Measurements from ENCODE around the gene PHC3. TPM values are rescaled to one million over a fixed set of nuclear protein-coding genes. Genes with fewer than 3 reads are reported as not detected.

The PHC3 gene
- polyA plus RNA-seq, 1 donor (not counting 4 experiments of a cell fraction or from before 2014, with no cell fraction given) = 32.2 TPM

GRCh38 chr3:170111147-170111771 lies 70.3 kb downstream of the PHC3 start:
- dilution Hi-C loops (cut with MboI; ENCODE audit: extremely low pct_ligation_motif_present, low sequenced_read_pairs) = no loop called here

GRCh38 chr3:170109579-170110293 lies 71.8 kb downstream of the PHC3 start:
- no peak for TF ChIP-seq EZH2 (IDR thresholded peaks at IDR 0.05; ENCODE audit: low read length)
- TF ChIP-seq CTCF (optimal IDR thresholded peaks at IDR 0.05 in 1 of 3, IDR thresholded peaks at IDR 0.05 in 1 of 3, conservative IDR thresholded peaks at IDR 0.05 in 1 of 3; ENCODE audit: extremely low read depth in 1 of 3, insufficient read depth in 2 of 3, low read length in 3 of 3) = no peak
- FAIRE-seq = no peak
- Histone ChIP-seq H3K27ac (ENCODE audit: control insufficient read depth, insufficient read depth, low read length) (no peak overlapping the region), H3K4me2 (ENCODE audit: control insufficient read depth, extremely low read depth, insufficient read depth, low read depth, low read length) (no peak overlapping the region), H3K9ac (ENCODE audit: control insufficient read depth, extremely low read depth, insufficient read depth, low read length) (no peak overlapping the region), H2AFZ (ENCODE audit: control insufficient read depth, low read length) (no peak overlapping the region), H4K20me1 (ENCODE audit: control insufficient read depth, extremely low read depth, insufficient read depth, low read length) (no peaks in the 10 kb centered on the region), H3K36me3 (ENCODE audit: control insufficient read depth in 2 of 2, extremely low read depth in 1 of 2, insufficient read depth in 2 of 2, low read length in 2 of 2) (peaks cover 0 to 9% of the 10 kb centered on the region in 2 experiments), H3K79me2 (ENCODE audit: control insufficient read depth, insufficient read depth, low read length) (no peaks in the 10 kb centered on the region), H3K9me1 (ENCODE audit: control insufficient read depth, extremely low read depth, insufficient read depth, low read length) (no peaks in the 10 kb centered on the region), H3K9me3 (ENCODE audit: control insufficient read depth, low read depth, low read length) (no peaks in the 10 kb centered on the region), H3K4me3 (ENCODE audit: control insufficient read depth in 2 of 3, extremely low read depth in 1 of 3, insufficient read depth in 2 of 3, low read depth in 1 of 3, low read length in 3 of 3) (no peak overlapping the region), H3K27me3 (ENCODE audit: control insufficient read depth, extremely low read depth, insufficient read depth, low read length) (no peaks in the 10 kb centered on the region), H3K4me1 (ENCODE audit: control insufficient read depth, extremely low read depth, insufficient read depth, low read length) (no peaks in the 10 kb centered on the region)
- dilution Hi-C loops (cut with MboI; ENCODE audit: extremely low pct_ligation_motif_present, low sequenced_read_pairs) = no loop called here
- DNase-seq (ENCODE audit: low read depth, low spot score) = no peak

More at GRCh38 chr3:170111147-170111771, 70.3 kb downstream of the PHC3 start:
- Histone ChIP-seq H3K9ac (ENCODE audit: control insufficient read depth, extremely low read depth, insufficient read depth, low read length) (no peak overlapping the region), H3K9me1 (ENCODE audit: control insufficient read depth, extremely low read depth, insufficient read depth, low read length) (no peaks in the 10 kb centered on the region), H2AFZ (ENCODE audit: control insufficient read depth, low read length) (no peak overlapping the region), H3K4me2 (ENCODE audit: control insufficient read depth, extremely low read depth, insufficient read depth, low read depth, low read length) (no peak overlapping the region), H3K9me3 (ENCODE audit: control insufficient read depth, low read depth, low read length) (no peaks in the 10 kb centered on the region), H3K4me3 (ENCODE audit: control insufficient read depth in 2 of 3, extremely low read depth in 1 of 3, insufficient read depth in 2 of 3, low read depth in 1 of 3, low read length in 3 of 3) (no peak overlapping the region), H3K27me3 (ENCODE audit: control insufficient read depth, extremely low read depth, insufficient read depth, low read length) (no peaks in the 10 kb centered on the region), H3K4me1 (ENCODE audit: control insufficient read depth, extremely low read depth, insufficient read depth, low read length) (no peaks in the 10 kb centered on the region), H3K27ac (ENCODE audit: control insufficient read depth, insufficient read depth, low read length) (no peak overlapping the region), H3K79me2 (ENCODE audit: control insufficient read depth, insufficient read depth, low read length) (no peaks in the 10 kb centered on the region), H4K20me1 (ENCODE audit: control insufficient read depth, extremely low read depth, insufficient read depth, low read length) (no peaks in the 10 kb centered on the region), H3K36me3 (ENCODE audit: control insufficient read depth in 2 of 2, extremely low read depth in 1 of 2, insufficient read depth in 2 of 2, low read length in 2 of 2) (peaks cover 2 to 12% of the 10 kb centered on the region in 2 experiments)
- TF ChIP-seq CTCF (optimal IDR thresholded peaks at IDR 0.05 in 1 of 3, IDR thresholded peaks at IDR 0.05 in 1 of 3, conservative IDR thresholded peaks at IDR 0.05 in 1 of 3; ENCODE audit: extremely low read depth in 1 of 3, insufficient read depth in 2 of 3, low read length in 3 of 3) = no peak
- TF ChIP-seq EZH2 (IDR thresholded peaks at IDR 0.05; ENCODE audit: low read length) = no peak
- no peak for FAIRE-seq
- no peak for DNase-seq (ENCODE audit: low read depth, low spot score)

Measured in keratinocyte (primary cell).